GM19023 (cell line): Measurements from ENCODE around the gene PAM16.
"Not testable (repeated sequence)": the region's sequence is repeated elsewhere in the genome, so short reads cannot be mapped to it uniquely, and the experiment has no call there.

Source experiments
- ATAC-seq: cut with Tn5 transposase; IDR thresholded peaks from one replicate; pipeline ENCODE4 v1.9.1; 2021; ENCODE audit warnings: mild to moderate bottlenecking, moderate library complexity; ENCODE audit not compliant: unreplicated experiment

Gene PAM16

DNA sequence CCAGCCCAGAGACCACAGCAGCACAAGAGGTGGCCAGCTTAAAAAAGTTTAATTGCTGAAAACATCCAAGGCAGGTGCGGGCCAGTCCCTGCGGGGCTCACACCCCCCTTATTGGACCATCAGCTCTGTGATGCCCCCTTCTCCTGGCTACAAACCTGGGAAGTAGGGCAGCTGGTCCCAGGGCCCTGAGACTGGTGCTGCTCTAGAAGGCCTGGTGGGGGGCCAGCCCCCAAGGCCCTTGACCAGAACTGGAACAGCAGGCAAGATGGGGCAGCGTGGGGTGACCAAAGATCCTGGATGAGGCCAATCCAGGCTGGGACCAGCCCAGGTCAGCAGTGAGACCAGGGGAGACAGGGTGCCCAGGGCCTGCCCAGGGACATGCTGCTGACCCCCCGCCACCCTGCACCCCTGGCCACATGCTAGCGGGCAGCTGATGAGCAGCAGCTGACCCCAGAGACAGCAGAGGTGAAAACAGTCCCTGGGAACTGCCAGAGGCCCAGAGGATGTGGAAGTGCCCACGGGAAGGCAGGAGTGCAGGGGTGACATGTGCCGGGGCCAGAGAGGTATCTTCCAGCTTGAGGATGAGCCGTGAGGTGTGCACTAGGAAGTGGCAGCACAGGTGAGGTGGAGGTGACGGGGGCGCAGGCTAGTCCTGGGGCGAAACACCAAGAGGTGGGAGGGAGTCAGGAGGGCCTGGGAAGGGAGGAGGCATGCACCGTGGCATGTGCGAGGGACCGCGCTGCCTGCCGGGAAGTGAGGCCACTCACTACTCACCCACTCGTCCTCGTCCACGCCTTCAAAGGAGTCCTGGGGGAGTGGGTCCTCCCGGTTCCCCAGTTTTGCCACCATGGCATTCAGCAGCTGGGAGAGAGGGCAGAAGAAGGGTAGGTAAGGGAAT lies 3.6 kb upstream of the PAM16 start:
- no peak for ATAC-seq

DNA sequence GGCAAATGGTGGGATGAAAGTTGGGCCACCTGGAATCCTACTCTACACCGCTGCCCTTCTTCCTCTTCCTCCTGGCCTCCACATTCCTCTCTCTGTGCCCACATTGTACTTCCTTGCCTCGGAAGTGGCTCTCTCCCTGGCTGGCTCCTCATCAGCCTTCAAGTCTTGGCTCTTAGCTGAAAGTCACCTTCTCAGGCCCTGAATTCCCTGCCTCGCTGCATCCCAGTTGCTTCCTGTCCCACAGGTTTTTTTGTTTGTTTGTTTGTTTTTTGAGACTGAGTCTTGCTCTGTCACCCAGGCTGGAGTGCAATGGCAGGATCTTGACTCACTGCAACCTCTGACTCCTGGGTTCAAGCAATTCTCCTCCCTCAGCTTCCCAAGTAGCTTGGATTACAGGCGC lies 2.6 kb upstream of the PAM16 start:
- no peak for ATAC-seq

DNA sequence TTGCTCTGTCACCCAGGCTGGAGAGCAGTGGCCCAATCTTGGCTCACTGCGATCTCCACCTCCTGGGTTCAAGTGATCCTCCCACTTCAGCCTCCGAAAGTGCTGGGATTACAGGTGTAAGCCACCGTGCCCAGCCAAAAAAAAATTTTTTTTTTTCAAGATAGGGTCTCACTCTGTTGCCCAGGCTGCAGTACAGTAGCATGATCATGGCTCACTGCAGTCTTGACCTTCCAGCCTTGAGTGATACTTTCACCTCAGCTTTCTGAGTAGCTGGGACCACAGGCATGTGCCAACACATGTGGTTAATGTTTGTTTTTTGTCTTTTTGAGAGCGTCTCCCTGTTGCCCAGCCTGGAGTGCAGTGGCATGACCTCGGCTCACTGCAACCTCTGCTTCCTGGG lies 1.7 kb upstream of the PAM16 start:
- no peak for ATAC-seq

DNA sequence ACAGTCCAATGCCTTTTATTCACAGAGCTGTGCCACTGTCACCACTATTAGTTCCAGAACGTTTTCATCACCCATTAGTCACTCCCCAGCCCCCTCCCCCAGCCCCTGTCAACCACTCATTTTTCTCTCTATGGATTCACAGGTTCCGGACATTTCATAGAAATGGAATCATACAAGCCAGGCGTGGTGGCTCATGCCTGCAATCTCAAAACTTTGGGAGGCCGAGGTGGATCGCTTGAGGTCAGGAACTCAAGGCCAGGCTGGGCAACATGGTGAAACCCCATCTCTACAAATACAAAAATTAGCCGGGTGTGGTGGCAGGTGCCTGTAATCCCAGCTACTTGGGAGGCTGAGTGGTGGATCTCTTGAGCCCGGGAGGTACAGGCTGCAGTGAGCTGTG lies 759 bp upstream of the PAM16 start:
- no peak for ATAC-seq

DNA sequence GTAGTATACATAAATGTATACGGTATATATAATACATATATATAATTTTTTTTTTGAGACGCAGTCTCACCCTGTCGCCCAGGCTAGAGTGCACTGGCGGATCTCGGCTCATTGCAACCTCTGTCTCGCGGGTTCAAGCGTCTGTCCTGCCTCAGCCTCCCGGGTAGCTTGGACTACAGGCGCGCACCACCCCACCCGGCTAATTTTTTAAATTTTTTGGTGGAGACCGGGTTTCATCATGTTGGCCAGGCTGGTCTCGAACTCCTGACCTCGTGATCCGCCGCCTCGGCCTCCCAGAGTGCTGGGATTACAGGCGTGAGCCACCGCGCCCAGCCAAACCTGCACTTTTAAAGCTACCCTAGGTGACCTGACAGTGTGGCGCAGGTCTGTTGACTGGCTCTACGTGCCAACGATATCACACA lies 745 bp downstream of the PAM16 start:
- peak; percentile 12 for ATAC-seq

DNA sequence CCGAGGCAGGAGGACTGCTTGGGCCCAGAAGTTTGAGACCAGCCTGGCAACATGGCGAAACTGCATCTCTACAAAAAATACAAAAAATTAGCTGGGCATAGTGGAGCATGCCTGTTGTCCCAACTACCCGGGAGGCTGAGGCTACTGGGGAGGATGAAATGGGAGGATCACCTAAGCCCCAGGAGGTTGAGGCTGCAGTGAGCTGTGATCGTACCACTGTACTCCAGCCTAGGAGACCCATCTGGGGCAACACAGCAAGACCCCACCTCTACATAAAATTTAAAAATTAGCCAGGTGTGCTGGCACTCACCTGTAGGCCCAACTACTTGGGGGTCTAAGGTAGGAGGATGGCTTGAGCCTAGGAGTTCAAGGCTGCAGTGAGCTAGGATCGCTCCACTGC lies 1.8 kb downstream of the PAM16 start:
- ATAC-seq: no peak

DNA sequence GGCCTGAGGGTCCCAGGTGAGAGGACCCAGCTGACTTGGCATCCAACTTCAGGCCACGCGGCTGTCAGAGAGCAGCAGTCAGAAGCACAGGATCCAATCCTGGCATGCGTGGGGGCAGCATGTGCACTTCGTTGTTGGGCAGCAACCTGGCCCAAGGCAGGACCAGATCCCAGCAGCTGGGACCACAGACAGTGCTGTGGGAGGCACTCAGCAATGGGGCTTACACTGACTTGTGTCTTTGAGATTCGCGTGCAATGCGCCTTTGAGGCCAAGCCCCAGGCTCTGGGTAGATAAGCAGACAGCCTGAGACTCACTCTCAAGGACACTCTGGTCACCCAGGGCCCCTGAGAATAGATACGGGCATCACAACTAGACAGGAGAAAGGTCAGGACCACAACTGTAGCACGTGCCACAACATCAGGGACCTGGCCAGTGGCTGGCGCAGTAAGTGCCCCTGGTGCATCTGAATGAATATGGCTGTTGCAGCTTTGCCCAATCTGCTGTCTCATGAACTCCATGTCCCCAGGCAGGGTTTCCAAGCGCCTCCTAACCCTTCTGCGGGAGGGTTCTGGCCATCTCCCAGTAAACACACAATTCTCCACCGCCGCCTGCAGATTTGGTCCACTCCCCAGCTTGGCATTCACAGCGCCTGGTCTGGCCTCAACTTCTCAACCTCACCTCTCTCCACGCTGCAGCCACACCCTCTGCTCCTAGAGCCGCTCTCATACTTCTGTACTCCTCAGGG lies 3.2 kb downstream of the PAM16 start:
- ATAC-seq: no peak

DNA sequence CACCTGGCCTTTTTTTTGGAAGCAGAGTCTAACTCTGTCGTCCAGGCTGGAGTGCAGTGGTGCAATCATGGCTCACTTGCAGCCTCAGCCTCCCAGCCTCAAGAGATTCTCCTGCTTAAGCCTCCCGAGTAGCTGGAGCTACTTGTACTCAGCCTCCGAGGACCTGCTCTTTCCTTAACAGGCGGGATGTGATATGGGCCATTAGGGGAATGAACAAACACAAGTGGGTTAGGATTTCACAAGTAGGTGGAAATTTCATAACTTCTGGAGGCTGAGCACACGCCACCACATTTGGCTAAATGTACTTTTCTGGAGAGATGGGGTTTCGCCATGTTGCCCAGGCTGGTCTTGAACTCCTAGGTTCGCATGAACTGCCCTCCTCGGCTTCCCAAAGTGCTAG lies 4.1 kb downstream of the PAM16 start:
- no peak for ATAC-seq

DNA sequence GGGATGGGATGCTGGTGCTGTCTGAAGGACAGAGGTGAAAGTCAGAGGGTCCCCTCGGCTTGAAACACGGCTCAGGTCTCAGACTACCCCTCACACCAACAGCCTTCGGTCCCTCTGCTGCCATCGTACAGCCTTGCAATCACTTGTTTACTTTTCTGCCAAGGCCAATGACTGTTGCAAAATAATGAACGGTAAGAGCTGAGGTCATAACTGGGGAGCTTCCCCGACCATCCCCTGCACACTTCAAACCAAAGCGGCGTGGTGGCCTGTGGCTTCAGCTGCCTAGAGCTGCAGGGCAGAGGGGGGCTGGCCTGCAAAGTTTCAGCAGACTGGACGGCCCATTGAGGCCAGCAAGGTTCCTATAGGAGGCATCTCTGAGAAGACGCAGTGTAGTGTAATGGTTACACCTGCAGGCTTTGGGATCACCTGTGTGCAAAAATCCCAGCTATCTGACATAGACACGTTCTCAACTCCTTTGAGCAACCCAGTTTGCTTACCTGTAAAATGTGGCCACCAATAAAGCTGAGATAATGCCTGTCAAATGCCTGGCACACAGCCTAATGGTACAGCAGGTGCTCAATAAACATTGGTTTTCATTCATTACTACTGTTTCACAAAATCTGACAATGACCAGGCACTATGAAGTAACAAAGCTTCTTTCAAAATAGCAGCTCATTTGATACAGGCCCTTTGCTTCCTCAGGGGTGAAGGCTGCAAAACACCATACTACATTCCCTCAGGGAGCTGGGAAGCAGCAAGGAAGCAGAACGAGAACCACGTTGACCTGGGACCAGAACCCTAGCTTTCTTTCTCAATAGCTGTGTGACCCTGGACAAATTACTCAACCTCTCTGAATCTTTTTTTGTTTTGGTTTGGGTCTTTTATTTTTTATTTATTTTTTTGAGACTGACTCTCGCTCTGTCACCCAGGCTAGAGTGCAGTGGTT lies 5.0 kb downstream of the PAM16 start:
- no peak for ATAC-seq

DNA sequence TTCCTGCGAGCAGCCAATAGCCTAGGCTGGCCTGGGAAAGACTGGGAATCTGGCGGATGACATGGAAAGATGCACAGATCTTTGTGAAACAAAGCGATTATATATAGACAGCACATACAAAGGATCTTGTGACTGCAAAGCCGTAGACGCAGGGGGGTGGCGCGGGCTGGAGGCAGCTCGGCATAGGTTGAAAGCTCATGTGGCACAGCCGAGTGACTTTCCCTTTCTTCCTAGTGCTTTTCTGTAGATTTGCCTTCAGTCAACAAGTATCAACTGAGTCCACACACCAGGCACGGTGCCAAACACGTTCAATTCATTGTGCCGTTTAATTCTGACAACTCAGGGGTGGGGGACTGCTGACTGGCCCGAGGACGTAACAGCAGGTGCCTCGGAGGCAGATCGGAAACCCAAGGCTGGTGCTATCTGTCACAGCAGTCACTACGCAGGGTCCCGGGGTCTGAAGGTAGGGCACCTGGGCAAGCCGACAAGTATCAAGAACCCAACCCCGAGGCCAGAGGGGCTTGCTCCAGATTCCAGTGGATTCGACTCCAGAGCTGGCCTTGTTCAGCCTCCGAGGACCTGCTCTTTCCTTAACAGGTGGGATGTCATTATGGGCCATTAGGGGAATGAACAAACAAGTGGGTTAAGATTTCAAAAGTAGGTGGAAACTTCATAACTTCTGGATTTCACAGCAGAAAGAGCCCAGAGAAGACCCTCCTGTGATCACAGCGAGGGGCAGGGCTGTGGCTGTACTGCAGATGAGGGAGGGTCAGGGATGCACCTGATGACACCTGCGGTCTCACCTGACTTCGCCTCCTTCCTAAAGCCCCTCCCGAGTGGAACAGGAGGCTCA lies 5.9 kb downstream of the PAM16 start:
- no peak for ATAC-seq

DNA sequence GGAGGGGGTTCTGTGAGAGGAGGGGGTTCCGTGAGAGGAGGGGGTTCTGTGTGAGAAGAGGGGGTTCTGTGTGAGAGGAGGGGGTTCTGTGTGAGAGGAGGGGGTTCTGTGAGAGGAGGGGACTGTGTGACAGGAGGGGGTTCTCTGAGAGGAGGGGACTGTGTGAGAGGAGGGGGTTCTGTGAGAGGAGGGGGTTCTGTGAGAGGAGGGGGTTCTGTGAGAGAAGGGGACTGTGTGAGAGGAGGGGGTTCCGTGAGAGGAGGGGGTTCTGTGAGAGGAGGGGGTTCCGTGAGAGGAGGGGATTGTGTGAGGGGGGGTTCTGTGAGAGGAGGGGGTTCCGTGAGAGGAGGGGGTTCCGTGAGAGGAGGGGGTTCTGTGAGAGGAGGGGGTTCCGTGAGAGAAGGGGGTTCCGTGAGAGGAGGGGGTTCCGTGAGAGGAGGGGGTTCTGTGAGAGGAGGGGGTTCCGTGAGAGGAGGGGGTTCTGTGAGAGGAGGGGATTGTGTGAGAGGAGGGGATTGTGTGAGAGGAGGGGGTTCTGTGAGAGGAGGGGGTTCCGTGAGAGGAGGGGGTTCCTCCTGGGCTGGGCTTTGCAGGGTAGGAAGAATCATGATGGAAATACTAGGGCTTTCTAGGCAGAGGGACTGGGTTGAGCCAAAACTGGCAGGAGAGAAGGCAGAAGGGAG lies 6.7 kb downstream of the PAM16 start:
- not testable (repeated sequence) for ATAC-seq

DNA sequence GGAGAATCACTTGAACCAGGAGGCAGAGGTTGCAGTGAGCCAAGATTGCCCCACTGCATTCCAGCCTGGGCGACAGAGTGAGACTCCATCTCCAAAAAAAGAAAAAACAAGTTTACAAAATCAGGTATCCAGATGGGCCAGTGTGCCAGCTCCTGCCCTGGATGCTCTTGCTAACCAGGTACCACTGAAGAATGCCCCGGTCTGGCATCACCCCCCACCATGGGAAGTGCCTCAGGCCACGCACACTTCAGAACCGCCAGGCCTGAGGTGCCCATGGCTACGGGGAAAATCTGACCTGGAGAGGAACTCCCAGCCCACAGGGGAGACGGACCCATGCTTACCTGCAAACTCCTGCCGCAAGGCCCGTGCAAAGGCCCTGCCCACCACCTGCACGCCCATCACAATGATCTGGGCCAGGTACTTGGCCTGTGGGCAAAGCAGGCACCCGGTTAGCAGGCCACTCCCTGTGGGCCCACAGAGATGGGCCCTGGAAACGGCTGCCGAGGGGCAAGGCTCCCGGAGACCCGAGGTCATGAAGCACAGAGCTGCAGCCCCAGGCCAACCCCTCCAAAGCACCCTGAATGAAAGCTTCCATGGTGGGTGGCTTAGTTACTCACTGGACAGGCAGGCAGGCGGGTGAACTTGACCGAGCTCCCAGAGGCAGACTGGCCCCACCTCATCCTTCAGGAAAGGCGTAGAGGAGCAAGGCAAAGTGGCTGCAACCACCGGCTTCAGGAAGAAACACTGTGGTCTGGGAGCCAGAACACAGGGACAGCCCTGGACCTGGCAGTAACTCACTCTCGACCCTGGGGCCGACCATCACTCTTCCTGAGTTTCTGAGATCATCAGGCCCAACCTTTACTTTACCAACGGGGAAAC lies 8.0 kb downstream of the PAM16 start:
- no peak for ATAC-seq

DNA sequence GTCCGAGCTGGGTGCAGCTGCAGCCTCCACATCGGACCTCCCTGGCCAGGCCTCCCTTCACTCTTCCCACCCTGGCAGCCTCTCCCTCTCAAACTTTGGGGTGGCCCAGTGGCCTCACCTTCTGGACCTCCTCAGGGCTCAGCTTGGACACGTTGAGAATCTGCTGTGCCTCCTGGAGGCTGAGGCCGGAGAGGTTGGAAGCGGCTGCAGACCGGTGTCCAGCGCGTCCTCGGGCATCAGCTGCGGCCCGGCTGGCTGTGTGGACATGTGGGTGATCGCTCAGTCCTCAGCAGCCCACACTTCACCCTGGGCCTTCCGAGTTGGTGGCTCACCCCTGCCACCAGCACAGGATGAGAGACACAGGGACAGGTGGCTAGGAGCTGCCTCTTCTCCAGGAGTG lies 9.9 kb downstream of the PAM16 start:
- ATAC-seq: no peak

DNA sequence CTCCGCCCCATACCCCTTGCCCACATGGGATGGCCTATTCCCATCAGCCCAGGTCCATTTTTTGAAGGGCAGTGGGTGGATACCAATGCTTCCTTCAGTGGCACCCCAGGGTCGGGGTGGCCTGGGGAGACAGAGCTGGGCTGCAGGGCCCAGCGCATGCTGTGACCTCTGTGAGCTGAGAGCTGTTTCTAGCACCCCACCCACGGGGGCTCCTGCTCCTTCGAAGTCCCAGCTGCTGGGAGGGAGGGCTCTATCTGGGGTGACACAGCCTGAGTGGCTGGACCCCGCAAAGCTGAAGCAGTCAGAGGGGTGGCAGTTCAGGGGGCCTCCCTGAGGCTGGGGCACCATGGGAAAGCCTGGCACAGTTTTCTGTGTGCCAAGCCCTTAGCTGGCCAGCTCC lies 10.7 kb downstream of the PAM16 start:
- no peak for ATAC-seq

DNA sequence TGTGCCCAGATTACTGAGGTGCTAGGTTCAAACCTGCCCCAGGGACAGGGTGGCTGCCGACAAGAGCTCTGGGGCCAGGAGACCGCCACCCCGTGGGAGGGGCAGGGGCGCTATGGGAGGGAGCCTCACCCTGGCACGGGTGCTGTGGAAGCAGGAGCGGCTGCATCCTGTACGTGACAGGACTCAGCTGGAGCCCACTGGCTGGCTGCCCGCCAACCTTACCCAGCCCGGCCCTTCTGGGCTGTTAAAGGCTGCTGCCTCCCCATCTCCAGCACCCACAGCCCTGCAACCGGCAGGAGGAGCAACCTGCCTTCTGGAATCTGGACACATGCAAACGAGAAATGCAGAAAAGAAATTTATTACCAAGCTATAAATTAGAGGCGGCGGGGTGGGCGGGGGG lies 11.2 kb downstream of the PAM16 start:
- ATAC-seq: no peak

DNA sequence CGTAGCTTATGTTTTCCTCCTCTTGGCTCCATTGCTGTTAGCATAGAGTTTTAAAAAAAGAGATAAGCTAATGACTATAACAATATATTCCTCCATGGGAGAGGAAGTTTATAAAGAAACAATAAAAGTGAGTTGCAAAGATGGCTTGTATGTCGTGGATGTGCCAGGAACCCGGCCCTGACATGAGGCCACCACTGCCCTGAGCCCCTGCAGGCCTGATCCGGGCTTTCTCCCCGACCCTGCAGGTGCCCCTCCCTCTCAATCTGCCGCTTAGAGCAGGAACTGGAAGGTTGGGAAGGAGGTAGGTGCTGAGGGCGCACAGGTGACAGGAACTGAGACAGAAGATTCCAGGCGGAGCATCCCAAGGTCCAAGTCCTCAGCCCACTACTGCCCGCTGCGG lies 11.7 kb downstream of the PAM16 start:
- no peak for ATAC-seq

DNA sequence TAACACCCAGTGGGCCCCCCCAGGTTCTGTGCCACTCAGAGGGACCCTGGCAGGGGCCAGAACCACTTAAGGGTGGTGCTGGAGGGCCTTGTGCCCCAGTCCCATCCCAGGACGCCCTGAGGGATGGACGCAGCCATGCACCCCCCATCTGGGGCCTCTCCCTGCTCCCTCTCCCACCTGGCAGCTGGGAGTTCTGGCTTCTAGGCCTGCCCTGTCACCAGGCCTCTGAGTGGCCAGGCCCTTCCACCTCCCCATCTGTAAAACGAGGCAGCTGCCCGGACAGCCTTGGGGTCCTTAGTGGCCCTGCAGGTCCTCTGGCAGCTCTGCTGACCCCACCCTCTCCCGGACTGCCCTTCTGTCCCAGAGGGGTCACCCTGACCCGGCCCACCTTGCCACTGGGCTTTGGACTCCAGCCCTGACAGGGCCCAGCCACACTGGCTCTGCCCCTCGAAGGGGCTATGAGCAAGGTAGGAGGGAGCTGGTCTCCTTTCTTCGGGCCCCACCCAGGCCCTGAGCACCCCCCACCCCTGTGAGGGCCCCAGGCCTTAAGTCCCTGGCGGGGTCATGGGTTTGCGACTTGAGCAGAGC lies 12.3 kb downstream of the PAM16 start:
- ATAC-seq: no peak

DNA sequence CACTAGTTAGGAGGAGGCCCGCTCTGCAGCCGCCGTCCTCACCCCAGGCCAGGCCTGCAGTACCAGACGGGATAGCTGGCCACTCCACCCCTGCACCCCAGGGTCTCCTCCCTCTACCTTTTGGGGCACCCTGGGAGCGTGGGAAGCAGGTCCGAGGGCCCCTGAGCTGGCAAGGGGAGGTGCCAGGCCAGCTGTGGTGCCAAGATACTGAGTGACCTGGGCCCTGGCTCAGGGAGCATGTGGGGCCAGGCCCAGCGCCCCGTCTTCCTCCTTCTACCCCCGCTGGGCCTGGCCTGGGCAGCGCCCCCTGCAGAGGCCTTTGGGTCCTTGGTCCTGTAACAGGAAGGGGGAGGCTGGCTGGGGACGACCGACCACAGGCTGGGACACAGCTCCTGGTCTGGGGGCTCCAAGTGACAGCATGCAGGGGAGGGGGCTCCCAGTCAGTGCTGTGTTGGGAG lies 13.0 kb downstream of the PAM16 start:
- no peak for ATAC-seq
